ENCODE data around the gene TBX21.

Gene TBX21

GRCh38 chr17:47720196-47720595, 12.8 kb upstream of the TBX21 start:
- ATAC-seq: no peak
- no peak for TF ChIP-seq CSRNP3 (CRISPR knock-in tag; IDR thresholded peaks at IDR 0.05)
- TF ChIP-seq TSHZ2 (CRISPR knock-in tag; IDR thresholded peaks at IDR 0.05): no peak
- no peak for TF ChIP-seq PPARA (CRISPR knock-in tag; IDR thresholded peaks at IDR 0.05; ENCODE audit: borderline replicate concordance)
- TF ChIP-seq ZFP30 (CRISPR knock-in tag; IDR thresholded peaks at IDR 0.05): no peak
- no peak for TF ChIP-seq GLIS3 (CRISPR knock-in tag; IDR thresholded peaks at IDR 0.05)
- no peak for TF ChIP-seq CREB5 (CRISPR knock-in tag; IDR thresholded peaks at IDR 0.05; ENCODE audit: low read depth)
- TF ChIP-seq OSR1 (CRISPR knock-in tag; IDR thresholded peaks at IDR 0.05): no peak
- no peak for TF ChIP-seq ARNTL (CRISPR knock-in tag; IDR thresholded peaks at IDR 0.05; ENCODE audit: borderline replicate concordance, low read depth)
- TF ChIP-seq ISL1 (CRISPR knock-in tag; IDR thresholded peaks at IDR 0.05): no peak
- TF ChIP-seq CSDC2 (CRISPR knock-in tag; IDR thresholded peaks at IDR 0.05): no peak
- TF ChIP-seq POU6F1 (CRISPR knock-in tag; IDR thresholded peaks at IDR 0.05; ENCODE audit: borderline replicate concordance, low read depth): no peak
- no peak for TF ChIP-seq ZNF8 (CRISPR knock-in tag; IDR thresholded peaks at IDR 0.05)
- TF ChIP-seq ZNF70 (CRISPR knock-in tag; IDR thresholded peaks at IDR 0.05): no peak
- TF ChIP-seq RARB (CRISPR knock-in tag; IDR thresholded peaks at IDR 0.05): no peak

- peak; percentile 32 for ATAC-seq
- TF ChIP-seq PPARA (CRISPR knock-in tag; IDR thresholded peaks at IDR 0.05; ENCODE audit: borderline replicate concordance) (no peak), SNAI2 (CRISPR knock-in tag; IDR thresholded peaks at IDR 0.05) (no peak), ESRRG (CRISPR knock-in tag; IDR thresholded peaks at IDR 0.05) (no peak), ZNF8 (CRISPR knock-in tag; IDR thresholded peaks at IDR 0.05) (no peak), TSHZ2 (CRISPR knock-in tag; IDR thresholded peaks at IDR 0.05) (no peak), CSRNP3 (CRISPR knock-in tag; IDR thresholded peaks at IDR 0.05) (no peak), ARNTL (CRISPR knock-in tag; IDR thresholded peaks at IDR 0.05; ENCODE audit: borderline replicate concordance, low read depth) (no peak), OSR1 (CRISPR knock-in tag; IDR thresholded peaks at IDR 0.05) (no peak), POU6F1 (CRISPR knock-in tag; IDR thresholded peaks at IDR 0.05; ENCODE audit: borderline replicate concordance, low read depth) (no peak), ZFP30 (CRISPR knock-in tag; IDR thresholded peaks at IDR 0.05) (no peak), TOX (CRISPR knock-in tag; IDR thresholded peaks at IDR 0.05; ENCODE audit: borderline replicate concordance) (no peak), CREB5 (CRISPR knock-in tag; IDR thresholded peaks at IDR 0.05; ENCODE audit: low read depth) (no peak), GLIS3 (CRISPR knock-in tag; IDR thresholded peaks at IDR 0.05) (no peak), BACH2 (CRISPR knock-in tag; IDR thresholded peaks at IDR 0.05; ENCODE audit: borderline replicate concordance) (no peak), CSDC2 (CRISPR knock-in tag; IDR thresholded peaks at IDR 0.05) (no peak), ISL1 (CRISPR knock-in tag; IDR thresholded peaks at IDR 0.05) (no peak), RARB (CRISPR knock-in tag; IDR thresholded peaks at IDR 0.05) (no peak)
Measured at GRCh38 chr17:47720754-47721533, 12.1 kb upstream of the TBX21 start.

Measured in SK-N-SH treated with all-trans-retinoic acid at 6 μM for 48 hours (cell line).